MCF 10A (cell line): Measurements from ENCODE around the gene OTOF. TPM values are rescaled to one million over a fixed set of nuclear protein-coding genes. Genes with fewer than 3 reads are reported as not detected.

Source experiments
- BruUV-seq: library from RNA; stranded (reverse); fragments of 400-500 nt; replicated peaks from 2 replicates; lab custom pipeline; 2021; lab: Mats Ljungman, UMichigan
- CTCF ChIA-PET: fragments of 300-600 bp; sonication (Branson Sonifier 250); formaldehyde crosslinking; extraction: SDS; loops from one replicate; lab custom pipeline; 2021; ENCODE audit warnings: antibody characterized with exemption, inconsistent platforms; lab: Yijun Ruan, JAX
- POLR2A ChIA-PET: fragments of 300-600, 350-650 bp; sonication (Branson Sonifier 250); formaldehyde crosslinking; extraction: SDS; loops from one replicate; lab custom pipeline; 2020; ENCODE audit warnings: antibody characterized with exemption, inconsistent platforms; lab: Yijun Ruan, JAX
- DNase-seq: peaks from one replicate; pipeline ENCODE4 v3.0.0-alpha.2; 2018; ENCODE audit not compliant: unreplicated experiment
- H3K27ac Mint-ChIP-seq: one replicate; pipeline ENCODE4 v1.8.0; 2022; ENCODE audit warnings: mild to moderate bottlenecking, low read depth, mixed read lengths; ENCODE audit not compliant: unreplicated experiment
- H3K27me3 Mint-ChIP-seq: one replicate; pipeline ENCODE4 v1.8.0; 2022; ENCODE audit warnings: mixed read lengths; ENCODE audit not compliant: insufficient read depth, unreplicated experiment
- H3K36me3 Mint-ChIP-seq: one replicate; pipeline ENCODE4 v1.8.0; 2022; ENCODE audit warnings: mild to moderate bottlenecking, moderate library complexity, mixed read lengths; ENCODE audit not compliant: insufficient read depth, unreplicated experiment
- H3K4me1 Mint-ChIP-seq: one replicate; pipeline ENCODE4 v1.8.0; 2022; ENCODE audit warnings: mixed read lengths; ENCODE audit not compliant: insufficient read depth, unreplicated experiment
- H3K4me3 Mint-ChIP-seq: one replicate; pipeline ENCODE4 v1.8.0; 2022; ENCODE audit warnings: mild to moderate bottlenecking, moderate library complexity, mixed read lengths; ENCODE audit not compliant: unreplicated experiment
- H3K9me3 Mint-ChIP-seq: one replicate; pipeline ENCODE4 v1.8.0; 2022; ENCODE audit warnings: mixed read lengths; ENCODE audit not compliant: unreplicated experiment
- CTCF ChIP-seq: fragments of 200-600 bp; IDR thresholded peaks from one replicate; pipeline ENCODE4 v1.8.0; 2022; ENCODE audit warnings: antibody characterized with exemption, mild to moderate bottlenecking; ENCODE audit not compliant: unreplicated experiment
- intact Hi-C: fragments of 100-400 bp; cut with micrococcal nuclease; formaldehyde crosslinking; loops from 2 replicates; pipeline ENCODE4 v1.14.1; 2022
- total RNA-seq: library from RNA; stranded (reverse); gene quantifications from 2 replicates; pipeline ENCODE4 v1.2.3, GENCODE V29; 2022

OTOF gene
- total RNA-seq, 1 experiment from 2014 or later: not detected

DNA sequence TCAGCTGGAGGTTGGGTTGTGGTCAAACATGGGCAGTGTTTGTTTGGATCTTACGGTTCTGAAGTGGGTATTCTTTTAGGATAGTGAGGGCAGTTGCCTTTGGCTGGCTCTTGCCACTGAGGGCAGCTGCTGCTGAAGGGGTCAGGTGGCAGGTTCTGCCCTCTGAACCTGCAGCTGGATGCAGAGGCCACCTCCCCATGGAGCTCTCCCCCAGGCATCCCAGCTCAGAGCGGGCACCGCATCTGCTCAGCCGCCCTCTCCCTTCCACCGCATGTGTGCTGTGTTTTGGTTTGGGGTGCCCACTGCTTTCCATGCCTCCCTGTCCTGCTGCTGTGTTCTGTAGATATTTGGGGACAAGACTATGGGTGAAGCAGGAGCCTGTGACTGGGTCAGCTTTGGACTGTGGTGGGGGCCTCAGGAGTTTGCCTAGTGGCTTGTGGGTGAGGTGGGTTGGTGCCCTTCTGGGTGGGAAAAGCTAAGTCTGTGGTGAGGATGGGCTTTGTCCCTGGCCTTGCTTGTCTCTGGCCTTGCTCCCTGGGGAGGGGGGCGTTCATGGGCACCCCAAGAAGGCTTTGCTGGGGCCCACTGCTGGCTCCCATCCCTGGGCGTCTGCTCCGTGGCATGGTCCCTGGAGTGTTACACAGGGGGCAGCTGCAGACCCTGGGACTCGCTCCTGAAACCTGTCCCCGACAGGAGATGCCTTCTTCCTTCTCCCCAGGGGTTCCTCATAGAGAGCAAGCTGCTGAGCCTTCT is 28.5 kb downstream of the OTOF start:
- intact Hi-C loops: no loop called here
- Mint-ChIP-seq H3K27ac (no peak overlapping the region), H3K4me3 (no peak overlapping the region), H3K9me3 (no peaks in the 10 kb centered on the region), H3K4me1 (no peaks in the 10 kb centered on the region), H3K36me3 (no peaks in the 10 kb centered on the region), H3K27me3 (peaks cover 11% of the 10 kb centered on the region)
- POLR2A ChIA-PET: no interaction called here
- no peak for DNase-seq
- CTCF ChIA-PET: interaction anchor here (0.5 kb wide), 1 partner anchor 23 kb away, joined by 3 read pairs; no protein-coding TSS in a partner anchor
- no peak for TF ChIP-seq CTCF
- no TSS peak for BruUV-seq

GRCh38 chr2:26448651-26449050 is 29.3 kb downstream of the OTOF start:
- intact Hi-C loops: no loop called here
- no peak overlapping the region for H3K4me3 Mint-ChIP-seq
- H3K36me3 Mint-ChIP-seq: no peaks in the 10 kb centered on the region
- no peak for TF ChIP-seq CTCF
- H3K27me3 Mint-ChIP-seq: peaks cover 11% of the 10 kb centered on the region
- BruUV-seq: no TSS peak
- H3K27ac Mint-ChIP-seq: no peak overlapping the region
- no peaks in the 10 kb centered on the region for H3K9me3 Mint-ChIP-seq
- no peaks in the 10 kb centered on the region for H3K4me1 Mint-ChIP-seq
- DNase-seq: no peak
- CTCF ChIA-PET: interaction anchor here (0.5 to 0.9 kb wide), 2 partner anchors 9 to 131 kb away, joined by 4 to 5 read pairs; no protein-coding TSS in a partner anchor
- POLR2A ChIA-PET: no interaction called here

GRCh38 chr2:26444236-26444635 is 33.7 kb downstream of the OTOF start:
- TF ChIP-seq CTCF: no peak
- Mint-ChIP-seq H3K36me3 (peaks cover under 1% of the 10 kb centered on the region), H3K9me3 (no peaks in the 10 kb centered on the region), H3K4me1 (no peaks in the 10 kb centered on the region), H3K4me3 (no peak overlapping the region), H3K27me3 (peaks cover 3% of the 10 kb centered on the region), H3K27ac (no peak overlapping the region)
- POLR2A ChIA-PET: interaction anchor here (0.6 to 0.8 kb wide), 2 partner anchors 64 to 100 kb away, joined by 3 read pairs; no protein-coding TSS in a partner anchor
- no TSS peak for BruUV-seq
- intact Hi-C loops: no loop called here
- DNase-seq: no peak
- CTCF ChIA-PET: interaction anchor here (0.7 kb wide), 1 partner anchor 134 kb away, joined by 4 read pairs; no protein-coding TSS in a partner anchor

DNA sequence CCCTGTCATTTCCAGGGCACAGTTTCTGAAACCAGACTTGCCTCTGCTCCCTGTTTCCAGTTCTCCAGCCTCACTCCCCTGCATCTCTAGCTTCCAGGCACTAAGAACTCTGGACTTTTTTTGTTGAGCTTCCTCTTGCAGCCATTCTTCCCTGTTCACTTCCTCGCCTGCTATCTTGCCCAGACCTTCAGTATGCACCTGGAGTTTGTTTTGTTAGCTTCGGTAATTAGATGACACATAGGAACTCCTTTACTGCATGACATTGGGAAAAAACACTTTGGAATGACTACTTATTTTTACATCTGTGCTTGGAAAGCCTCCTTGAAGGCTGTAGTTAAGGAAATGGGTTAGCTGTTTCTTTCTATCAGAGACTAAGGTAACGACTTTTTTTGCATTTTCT is 35.2 kb downstream of the OTOF start:
- Mint-ChIP-seq H3K27me3 (peaks cover 11% of the 10 kb centered on the region), H3K4me3 (no peak overlapping the region), H3K27ac (no peak overlapping the region), H3K4me1 (no peaks in the 10 kb centered on the region), H3K9me3 (no peaks in the 10 kb centered on the region), H3K36me3 (peaks cover 5% of the 10 kb centered on the region)
- DNase-seq: no peak
- no TSS peak for BruUV-seq
- POLR2A ChIA-PET: interaction anchor here (0.6 to 0.8 kb wide), 3 partner anchors 8 to 168 kb away, joined by 3 to 5 read pairs (median 3); no protein-coding TSS in a partner anchor
- intact Hi-C loops: no loop called here
- no peak for TF ChIP-seq CTCF
- CTCF ChIA-PET: no interaction called here
